ENCODE data around the gene TCIRG1.
"Not testable (repeated sequence)": the region's sequence is repeated elsewhere in the genome, so short reads cannot be mapped to it uniquely, and the experiment has no call there.

Gene TCIRG1, protein sequence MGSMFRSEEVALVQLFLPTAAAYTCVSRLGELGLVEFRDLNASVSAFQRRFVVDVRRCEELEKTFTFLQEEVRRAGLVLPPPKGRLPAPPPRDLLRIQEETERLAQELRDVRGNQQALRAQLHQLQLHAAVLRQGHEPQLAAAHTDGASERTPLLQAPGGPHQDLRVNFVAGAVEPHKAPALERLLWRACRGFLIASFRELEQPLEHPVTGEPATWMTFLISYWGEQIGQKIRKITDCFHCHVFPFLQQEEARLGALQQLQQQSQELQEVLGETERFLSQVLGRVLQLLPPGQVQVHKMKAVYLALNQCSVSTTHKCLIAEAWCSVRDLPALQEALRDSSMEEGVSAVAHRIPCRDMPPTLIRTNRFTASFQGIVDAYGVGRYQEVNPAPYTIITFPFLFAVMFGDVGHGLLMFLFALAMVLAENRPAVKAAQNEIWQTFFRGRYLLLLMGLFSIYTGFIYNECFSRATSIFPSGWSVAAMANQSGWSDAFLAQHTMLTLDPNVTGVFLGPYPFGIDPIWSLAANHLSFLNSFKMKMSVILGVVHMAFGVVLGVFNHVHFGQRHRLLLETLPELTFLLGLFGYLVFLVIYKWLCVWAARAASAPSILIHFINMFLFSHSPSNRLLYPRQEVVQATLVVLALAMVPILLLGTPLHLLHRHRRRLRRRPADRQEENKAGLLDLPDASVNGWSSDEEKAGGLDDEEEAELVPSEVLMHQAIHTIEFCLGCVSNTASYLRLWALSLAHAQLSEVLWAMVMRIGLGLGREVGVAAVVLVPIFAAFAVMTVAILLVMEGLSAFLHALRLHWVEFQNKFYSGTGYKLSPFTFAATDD

DNA sequence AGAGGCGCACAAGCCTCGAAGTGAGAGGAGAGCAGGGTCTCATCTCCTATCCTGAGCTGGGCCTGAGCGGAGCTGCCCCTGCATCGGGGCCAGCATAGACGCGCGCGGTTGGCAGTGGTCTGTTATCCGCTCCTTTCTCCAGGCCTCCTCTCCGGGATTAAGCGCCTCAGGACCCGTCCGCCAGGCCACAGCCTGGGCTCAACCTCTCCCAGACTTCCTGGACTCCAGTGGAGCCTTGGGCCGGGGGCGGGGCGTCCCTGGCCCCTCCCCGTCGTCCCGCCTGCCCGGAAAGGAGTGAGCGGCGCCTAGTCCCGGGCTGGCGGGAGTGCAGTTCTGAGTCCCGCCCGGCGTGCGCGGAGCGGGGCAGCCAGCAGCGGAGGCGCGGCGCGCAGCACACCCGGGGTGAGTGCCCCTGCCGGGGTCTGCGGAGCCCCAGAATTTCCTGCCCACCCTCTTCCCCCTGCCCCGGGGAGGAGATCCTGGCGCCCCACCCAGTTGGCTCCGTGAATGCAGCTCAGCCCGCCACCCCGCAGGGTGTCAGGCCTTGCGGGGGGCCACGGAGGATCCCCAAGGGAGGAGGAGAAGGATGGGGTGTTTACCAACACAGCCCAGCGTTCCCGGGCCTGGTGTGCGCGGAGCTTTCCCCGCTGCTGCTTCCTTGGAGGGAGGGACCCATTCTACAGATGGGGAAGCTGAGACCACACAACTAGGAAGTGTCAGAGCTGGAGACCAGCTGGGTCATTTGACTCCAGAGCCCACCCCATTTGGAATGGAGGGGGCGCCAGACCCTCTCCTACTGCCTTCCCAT is at the start of gene TCIRG1:
Gene TCIRG1 (plus strand): TSS at position 308 of the 808 bp plus-strand sequence. CDS start 2,247 bp downstream, outside the sequence.
- peak; percentile 91 for DNase-seq

DNA sequence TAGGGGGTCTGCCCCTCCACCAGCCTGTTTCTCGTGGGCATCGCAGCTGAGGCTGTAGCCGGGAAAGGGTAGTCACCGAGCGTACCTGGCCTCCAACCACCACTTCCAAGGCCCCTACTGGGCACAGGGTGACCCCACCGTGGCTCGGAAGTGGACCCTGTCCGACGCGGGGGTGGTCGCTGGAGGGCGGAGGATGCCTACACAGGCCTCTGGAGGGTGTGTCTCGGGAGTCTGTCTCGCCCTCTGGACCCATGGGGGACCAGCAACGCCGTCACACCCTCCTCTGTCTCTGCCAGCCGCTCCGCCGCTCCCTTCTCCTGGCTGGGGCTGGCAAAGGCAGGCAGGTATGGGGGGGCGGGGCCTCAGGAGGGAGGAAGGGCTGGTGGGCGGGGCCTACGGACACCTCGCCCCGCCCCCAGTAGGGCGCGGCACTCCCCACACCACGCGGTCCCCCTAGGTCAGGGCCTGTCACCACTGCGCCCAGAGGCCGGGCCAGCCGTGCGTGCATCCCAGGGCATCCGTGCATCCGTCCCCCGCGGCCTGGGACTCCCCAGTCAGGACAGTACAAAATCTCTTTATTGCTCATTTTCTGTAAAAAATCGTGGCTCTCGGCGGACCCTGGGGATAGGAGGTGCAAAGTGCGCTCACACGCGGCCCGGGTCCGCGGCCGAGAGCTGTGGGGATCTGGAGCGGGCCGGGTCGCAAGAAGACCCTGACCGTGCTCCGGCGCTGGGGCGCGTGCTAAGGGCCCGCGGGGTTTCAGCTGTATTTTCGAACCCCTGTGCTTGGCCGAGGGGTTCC is 48.1 kb upstream of the TCIRG1 start:
- peak; percentile 26 for DNase-seq

DNA sequence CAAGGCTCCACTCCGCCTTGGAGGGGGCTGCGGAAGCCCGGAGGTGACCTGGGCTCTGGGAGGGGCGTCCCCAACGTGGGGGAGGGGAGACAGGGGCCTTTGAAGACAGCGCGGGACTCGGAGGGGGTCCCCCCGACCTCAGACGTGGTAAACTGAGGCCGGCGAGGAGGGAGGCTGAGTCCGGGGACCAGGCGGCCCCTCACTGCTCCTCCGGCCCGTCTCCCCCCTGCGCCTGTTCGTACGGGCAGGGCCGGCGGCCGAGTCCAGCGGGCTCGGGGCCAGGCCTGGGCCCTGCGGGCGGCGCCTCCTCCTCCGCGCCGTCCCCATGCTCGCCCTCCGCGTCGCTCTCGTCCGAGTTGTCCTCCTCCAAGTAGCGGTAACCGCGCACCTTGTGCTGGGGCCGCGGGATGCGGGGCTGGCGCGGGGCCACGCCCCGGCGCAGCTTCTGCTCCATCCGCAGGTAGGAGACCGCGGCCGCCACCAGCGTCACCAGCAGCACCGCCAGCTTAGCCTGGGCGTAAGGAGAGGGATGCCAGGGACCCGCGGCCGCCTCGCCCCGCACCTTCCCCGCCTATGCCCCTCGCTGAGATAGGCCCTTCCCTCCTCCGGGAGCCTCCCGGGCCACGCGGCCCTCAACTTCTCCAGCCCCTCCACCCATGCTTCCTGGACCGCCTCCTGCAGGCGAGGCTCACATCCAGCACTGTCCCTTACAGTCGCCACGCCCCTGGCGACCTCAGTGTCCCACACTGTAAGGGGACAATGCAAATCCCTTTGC is 47.3 kb upstream of the TCIRG1 start:
- DNase-seq: not testable (repeated sequence)

DNA sequence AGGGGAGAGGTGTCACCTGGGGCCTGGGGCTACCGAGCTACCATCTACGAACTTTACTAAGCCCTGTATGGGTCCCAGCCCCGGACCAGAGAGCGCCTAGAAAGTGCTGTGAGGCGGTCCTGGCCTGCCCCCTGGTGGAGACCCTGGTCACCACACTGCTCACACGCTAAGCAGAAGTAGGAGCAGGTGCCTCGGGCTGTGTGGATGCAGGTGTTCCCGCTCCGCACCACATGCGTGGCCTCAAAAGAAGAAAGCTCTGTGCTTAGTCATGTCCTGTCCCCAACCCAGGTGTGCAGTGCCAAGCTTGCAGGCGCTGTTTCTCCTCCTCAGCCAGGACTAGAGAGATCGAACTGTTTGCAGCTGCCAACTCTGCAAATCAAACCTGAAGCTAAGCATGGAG is 45.0 kb upstream of the TCIRG1 start:
- DNase-seq: peak; percentile 22

- not testable (repeated sequence) for DNase-seq
Measured at GRCh38 chr11:67994387-67994786, 44.4 kb upstream of the TCIRG1 start.

DNA sequence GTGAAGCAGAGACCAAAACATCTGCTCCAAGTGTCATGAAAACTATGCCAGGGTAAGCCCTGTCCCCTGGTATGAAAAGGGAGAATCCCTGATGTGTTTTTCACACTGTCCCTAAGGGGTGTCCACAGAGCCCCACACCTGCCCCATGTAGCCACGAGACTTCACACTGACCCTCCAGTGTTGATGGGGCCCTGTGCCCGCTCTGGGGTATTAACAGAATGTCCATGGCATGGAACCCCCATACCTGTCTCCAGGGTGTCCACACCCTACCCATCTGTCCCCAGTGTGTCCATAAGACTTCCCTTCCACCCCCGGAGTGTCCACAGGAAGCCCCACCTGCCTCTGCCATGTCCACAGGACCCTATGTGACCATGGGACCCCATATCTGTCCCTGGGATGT is 43.7 kb upstream of the TCIRG1 start:
- DNase-seq: not testable (repeated sequence)

DNA sequence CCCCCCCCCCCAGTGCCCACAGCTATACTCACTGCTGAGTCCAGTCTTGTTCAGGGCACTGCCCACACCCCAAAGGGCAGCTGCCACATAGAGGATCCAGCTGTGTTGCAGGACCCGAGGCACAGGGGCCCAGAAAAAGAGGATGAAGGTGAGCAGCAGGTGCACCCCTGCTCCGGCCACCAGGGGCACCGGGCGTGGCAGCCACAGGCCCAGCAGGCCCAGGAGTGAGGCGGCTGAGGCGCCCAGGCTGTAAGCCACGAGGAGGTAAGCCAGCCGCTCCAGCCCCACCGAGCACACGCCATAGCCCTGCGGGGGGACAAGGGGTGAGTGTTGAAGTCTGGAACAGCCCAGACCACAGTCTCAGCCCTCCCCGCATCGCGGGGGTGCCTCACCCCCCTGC is 43.2 kb upstream of the TCIRG1 start:
- DNase-seq: not testable (repeated sequence)

- no peak for DNase-seq
Measured at GRCh38 chr11:67996051-67996450, 42.8 kb upstream of the TCIRG1 start.

DNA sequence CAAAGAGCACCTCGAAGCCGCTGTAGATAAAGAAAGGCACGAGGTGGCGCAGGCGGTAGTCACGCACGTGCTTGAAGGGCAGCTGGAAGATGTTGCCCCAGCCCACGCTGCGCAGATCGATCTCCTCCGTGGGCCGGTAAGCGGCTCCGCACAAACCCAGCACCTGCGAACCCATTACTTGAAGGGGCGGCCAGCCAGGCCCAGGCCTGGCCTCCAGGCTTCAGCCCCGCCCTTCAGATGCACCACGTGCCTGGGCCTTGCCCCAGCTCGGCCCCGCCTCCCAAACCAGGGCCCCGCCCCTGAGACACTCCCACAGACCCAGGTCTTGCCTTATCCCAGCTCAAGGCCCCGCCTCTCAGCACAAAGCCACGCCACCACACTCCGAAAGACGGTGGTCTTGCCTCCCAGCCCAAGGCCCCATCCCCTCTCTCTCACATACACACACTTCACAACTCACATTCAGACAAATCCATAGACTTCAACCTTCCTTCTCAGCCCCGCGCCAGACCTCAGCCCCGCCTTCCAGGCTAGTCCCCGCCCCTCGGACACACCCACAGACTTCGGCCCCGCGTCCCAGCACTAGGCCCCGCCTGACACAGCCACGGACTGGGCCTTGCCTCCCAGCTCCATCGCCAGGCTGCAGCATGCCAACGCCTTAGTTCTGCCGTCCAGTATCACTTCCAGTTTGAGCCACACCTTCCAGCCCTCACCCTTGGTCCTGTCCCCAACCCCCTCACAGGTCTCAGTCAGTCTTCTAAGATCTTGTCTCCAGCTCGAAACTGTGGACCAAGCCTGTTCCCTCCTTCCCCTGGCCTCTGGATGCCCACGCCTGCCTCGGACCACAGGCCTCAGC is 42.0 kb upstream of the TCIRG1 start:
- peak; percentile 84 for DNase-seq

DNA sequence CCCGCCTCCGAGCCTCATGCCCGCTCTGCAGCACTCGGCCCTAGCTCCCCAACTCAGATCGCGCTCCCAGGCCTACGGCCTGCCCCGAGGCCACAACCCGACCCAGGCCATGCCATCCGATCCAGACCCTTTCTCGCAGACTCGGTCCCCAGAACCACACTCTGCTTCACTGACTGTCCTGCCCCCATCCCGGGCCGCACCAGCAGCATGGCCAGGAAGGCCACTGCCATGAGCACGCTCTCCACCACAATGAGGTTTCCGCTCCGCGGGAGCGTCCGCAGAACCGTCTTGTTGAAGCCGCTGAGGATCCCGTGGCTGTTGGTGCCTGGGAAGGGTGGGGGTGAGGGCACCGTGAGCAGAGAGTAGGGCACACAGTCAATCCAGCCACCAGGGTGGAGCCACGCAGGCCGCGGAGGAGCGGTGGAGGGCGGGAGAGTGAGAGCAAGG is 41.3 kb upstream of the TCIRG1 start:
- DNase-seq: no peak

GRCh38 chr11:67998150-67999045 is 40.4 kb upstream of the TCIRG1 start:
- no peak for DNase-seq

DNA sequence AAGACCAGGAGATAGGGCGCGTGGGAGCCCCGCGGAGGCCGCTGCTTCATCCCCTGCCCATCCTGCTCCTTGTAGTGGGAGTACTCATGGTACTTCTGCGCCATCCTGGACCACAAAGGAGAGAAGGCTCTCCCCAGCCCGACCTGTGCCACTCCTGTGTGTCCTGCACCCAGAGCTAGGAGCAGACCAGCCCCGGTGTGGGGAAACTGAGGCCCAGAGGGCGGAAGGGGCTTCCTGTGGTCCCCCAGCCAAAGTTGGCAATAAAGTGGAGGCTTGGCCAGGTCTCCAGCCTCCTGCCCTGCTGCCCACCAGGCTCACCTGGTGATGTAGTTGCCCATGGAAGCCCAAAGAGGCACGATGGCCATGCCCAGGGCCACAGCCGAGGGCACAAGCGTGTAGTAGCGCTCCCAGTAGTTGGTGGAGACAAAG is 39.6 kb upstream of the TCIRG1 start:
- no peak for DNase-seq

GRCh38 chr11:67999704-68000103 is 39.1 kb upstream of the TCIRG1 start:
- no peak for DNase-seq

DNA sequence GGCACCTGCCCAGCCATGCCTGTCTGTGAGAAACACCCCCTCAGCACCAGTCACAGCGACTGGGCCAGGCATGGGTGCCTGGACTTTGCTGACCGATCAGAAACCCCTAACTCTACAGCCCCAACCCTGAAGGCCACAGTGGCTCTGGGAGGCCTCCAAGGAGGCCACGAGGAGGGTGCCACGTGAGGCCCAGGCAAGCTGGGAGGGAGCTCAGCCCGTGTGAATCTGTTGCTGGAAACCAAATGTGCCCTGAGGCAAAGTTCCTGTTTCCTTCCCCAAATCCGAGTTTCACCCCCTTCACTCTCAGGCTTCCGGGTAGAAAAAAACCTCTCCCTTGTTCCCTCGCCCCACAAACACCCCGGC is 36.3 kb upstream of the TCIRG1 start:
- no peak for DNase-seq

DNA sequence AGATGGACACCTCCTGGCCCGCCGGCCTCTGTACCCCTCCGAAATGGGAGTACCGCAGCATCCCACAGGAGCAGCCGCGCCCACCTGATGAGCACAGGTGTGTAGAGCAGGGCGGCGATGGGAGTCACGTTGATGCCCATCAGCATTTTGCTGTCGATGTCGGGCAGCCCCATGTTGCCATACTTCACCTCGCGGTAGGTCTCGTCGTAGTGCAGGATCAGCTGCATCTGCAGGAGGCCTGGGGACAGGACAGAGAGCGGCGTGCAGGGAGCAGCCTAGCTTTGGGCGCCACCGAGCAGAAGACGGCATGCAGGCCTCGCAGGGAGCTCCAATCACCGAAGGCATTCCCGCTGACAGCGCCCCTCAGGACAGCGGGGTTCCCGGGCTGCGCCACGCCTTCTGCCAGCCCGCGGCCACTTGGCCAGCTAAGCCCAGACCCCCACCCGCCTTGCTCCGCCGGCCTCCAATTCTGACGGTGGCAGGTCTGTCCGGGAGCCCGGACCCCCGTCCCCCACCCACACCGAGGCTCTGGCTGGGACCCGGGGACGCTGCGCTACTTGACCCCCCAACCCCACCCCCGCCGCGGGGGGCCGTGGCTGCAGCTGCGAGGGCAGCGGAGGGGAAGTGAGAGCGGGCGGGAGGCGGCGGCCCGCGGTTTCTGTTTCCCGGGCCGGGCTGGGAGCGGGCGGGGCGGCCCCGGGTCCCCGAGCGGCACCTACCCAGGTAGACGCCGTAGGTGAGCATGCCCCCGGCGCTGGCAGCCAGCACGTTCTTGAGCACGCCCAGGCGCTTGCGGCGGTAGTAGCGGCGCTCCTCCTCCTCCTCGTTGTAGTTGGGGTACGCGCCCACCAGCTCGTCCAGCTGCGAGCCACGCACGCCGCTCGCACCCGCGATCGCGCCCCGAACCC is 35.6 kb upstream of the TCIRG1 start:
- no peak for DNase-seq

DNA sequence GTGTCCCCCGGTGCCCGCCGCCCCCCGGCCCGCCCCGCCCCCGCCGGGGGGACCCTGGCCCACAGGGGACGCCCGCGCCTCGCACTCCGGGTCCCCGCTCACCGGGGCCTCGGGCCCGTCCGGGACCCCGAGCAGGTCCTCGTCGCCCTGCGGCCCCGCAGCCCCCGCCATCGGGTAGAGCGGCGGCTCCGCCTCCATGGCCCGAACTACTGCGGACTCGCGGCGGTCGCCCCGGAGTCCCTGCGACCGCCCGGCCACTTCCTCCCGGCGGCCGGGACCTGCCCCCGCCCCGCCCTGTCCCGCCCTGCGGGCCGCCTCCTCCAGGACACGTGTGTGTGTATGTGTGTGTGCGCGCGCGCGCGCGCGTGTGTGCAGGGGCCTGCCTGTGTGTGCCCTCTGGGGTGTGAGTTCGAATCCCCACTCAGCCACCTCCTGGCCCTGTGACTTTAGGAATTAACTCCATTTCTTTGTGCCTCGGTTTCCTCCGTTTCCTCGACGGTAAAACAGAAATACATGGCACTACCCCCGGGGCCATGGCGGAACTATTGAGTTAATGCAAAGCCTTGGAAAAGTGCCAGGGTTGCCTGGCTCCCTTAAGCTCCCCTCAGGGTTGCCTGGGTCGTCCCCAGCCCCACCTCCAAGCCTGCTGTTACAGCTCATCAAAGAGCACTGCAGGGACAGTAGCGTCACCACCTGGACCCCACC is 34.8 kb upstream of the TCIRG1 start, which contains the start of gene UNC93B1:
Gene UNC93B1 (minus strand): TSS at position 252 of the 705 bp plus-strand sequence. CDS start 54 bp downstream, at position 198.
- peak; percentile 89 for DNase-seq
